Daoy (cell line): ENCODE data around the gene LRGUK. TPM values are rescaled to one million over a fixed set of nuclear protein-coding genes. Genes with fewer than 3 reads are reported as not detected.
"Not testable (repeated sequence)": the region's sequence is repeated elsewhere in the genome, so short reads cannot be mapped to it uniquely, and the experiment has no call there.

Experiments
- DNase-seq: peaks from one replicate; pipeline ENCODE4 v3.0.0-alpha.2; 2015; ENCODE audit warnings: low read depth
- total RNA-seq: library from RNA; depleted of rRNA; stranded (reverse); fragments of >200 nt; shearing (Covaris generic); gene quantifications from 2 replicates; pipeline ENCODE4 v1.2.3, GENCODE V29; 2014; rRNA removed

The LRGUK gene, protein sequence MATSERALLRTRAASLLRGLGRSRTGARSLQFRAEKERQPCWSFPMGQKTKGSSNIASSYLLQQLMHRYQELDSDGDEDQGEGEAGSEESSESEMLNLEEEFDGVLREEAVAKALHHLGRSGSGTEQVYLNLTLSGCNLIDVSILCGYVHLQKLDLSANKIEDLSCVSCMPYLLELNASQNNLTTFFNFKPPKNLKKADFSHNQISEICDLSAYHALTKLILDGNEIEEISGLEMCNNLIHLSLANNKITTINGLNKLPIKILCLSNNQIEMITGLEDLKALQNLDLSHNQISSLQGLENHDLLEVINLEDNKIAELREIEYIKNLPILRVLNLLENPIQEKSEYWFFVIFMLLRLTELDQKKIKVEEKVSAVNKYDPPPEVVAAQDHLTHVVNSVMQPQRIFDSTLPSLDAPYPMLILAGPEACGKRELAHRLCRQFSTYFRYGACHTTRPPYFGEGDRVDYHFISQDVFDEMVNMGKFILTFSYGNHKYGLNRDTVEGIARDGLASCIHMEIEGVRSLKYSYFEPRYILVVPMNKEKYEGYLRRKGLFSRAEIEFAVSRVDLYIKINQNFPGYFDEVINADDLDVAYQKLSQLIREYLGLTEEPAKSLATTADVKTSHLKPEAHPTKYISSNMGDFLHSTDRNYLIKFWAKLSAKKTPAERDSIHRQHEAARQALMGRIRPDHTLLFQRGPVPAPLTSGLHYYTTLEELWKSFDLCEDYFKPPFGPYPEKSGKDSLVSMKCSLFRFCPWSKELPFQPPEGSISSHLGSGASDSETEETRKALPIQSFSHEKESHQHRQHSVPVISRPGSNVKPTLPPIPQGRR
- 0.40 and 5.5 TPM in 2 replicates for total RNA-seq

- peak; percentile 92 for DNase-seq
Measured at GRCh38 chr7:134126966-134127848, at the start of gene LRGUK. Gene LRGUK, plus strand, starts transcription at chr7:134127340. Its CDS starts 28 bp downstream, at chr7:134127368.

- not testable (repeated sequence) for DNase-seq
Measured at GRCh38 chr7:134077560-134077959, 49.6 kb upstream of the LRGUK start.

DNA sequence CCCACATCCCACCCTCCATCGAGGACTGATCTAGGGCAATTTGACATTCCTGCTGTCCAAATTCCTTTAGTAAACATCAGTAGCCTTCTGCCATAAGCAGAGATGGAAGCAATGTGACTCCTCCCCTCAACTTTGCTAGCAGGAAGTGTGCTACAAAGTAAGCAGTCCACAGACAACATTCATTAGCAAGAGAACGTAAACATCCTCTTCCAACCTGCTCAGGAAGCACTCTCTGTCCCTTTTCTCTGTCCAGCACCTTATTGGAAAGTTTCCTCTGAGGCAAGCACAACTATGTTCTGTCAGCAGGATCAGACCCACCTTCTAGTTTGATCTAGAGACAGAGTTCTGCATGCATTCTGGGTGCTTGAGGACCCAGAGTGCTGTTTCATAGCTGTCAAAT is 48.1 kb upstream of the LRGUK start:
- no peak for DNase-seq

- no peak for DNase-seq
Measured at GRCh38 chr7:134081695-134082094, 45.4 kb upstream of the LRGUK start.

DNA sequence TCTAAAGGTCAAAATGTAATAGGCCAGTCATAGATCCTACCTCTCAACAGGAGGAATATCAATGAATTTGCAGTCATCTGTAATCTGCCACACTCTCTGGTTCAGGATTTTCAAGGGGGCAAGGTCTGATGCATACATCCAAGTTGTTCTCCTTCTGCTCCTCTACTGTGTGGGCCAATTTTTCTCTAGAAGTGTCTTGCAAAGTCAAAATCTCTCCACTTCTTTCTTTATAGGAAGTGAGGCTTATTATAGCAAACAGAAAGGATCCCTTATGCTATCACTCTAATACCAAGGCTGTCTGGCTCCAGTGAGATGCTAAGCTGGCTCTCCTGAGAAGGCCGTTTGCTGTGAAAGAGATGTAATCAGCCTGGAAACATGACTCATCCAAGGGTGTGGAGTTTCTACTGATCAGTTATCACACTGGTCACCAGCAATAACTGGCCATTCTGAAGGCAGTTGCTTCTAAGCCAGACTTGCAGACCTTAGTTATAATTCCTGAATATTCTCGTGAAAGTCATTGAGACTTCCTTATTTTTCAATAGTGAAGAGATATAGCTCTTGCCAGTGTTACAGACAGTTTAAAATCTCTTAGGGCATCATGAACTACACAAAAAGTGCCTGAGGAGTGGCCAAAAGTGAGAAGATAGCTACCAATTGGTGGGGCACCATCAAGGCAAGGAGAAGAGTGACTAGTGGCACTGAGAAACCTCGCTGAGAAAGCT is 43.2 kb upstream of the LRGUK start:
- DNase-seq = no peak

DNA sequence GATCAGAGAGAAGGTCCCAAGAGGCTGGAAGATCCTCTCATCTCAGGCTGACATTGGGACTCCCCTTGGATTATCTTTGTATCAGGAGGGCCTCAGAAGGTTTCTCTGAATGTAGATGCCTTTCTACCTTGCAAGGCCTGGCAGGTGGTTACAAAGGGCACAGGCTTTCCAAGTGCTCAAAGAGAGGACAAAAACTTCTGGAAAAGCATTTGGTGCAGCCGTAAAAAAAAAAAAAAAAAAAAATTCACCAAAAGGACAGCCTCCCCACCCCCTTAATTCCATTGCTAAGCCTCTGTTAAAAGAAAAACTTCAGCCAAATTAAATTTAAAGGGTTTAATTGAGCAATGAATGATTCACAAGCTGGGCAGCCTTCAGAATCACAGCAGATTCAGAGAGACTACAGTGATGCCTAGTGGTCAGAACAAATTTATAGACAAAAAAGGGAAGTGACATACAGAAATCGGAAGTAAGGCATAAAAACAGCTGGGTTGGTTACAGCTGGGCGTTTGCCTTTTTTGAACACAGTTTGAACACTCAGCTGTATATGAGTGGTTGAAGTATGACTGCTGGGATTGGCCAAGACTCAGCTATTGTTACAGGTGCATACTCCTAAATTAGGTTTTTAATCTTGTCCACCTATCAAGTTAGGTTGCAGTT is 42.5 kb upstream of the LRGUK start:
- DNase-seq = no peak

- DNase-seq = no peak
Measured at GRCh38 chr7:134085311-134085710, 41.8 kb upstream of the LRGUK start.

DNA sequence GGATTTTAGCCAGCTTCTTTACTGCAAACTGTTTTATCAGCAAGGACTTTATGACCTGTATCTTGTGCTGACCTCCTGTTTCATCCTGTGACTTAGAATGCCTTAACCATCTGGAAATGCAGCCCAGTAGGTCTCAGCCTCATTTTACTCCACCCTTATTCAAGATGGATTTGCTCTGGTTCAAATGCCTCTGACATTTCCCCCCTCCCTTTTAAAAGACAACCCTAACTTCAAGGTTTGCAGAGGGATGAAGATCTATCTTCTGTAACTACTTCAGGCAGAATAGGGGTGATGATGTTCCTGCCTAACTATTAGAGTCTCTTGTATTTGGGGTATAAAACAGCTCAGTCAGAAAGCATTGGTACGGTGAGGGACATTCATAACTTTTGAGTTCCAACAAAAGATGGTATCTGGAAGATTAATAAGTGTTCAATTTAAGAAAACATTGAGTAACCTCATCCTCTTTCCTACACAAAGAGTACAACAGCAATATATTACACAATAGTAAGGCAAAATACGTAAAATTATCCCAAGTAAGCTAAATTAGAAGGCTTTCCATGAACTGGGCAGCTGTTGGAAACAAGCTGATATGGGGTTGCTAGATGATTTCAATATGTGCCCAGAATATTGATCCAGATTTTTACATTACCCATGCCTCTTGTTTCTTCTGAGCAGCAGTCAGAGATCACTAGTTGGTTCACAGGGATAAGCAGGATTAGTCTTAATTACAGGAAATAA is 40.0 kb upstream of the LRGUK start:
- DNase-seq = no peak

DNA sequence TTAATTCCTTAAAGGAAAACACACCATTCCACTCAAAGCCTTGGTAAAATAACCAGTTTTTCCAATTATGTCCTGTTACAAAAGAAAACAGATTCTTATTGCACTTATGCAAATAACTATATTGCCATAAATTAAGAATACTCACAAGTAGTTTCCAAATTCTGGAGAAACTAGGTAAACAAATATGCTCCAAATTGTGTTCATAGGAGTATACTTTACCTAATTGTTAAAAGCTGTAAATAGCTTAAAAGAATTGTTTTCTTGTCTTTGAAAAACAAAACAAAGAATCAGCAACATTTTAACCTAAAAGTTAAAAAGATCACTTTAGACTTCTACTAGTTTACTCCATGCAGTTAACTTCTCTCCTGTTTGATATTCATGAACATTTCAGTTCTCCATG is 38.9 kb upstream of the LRGUK start:
- DNase-seq = no peak

DNA sequence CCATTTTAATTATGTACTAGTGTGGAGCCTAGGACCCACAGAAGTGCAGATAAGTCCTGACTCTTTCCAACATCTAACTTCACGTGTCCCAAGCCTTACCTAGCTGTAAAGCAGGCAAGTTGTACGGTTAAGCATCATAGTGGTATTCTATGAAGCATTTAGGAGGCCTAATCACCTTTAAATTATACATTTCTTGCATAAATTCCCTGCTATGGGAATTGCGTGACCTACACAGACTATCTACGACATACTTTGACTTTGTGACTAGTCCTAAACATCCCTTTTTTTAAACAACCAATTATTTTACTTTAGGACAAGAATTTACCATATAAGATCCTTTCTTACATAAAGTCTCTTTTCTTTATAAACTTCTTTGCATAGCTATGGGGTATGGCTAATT is 37.7 kb upstream of the LRGUK start:
- no peak for DNase-seq

GRCh38 chr7:134098072-134098471 is 29.1 kb upstream of the LRGUK start:
- no peak for DNase-seq

GRCh38 chr7:134101716-134102115 is 25.4 kb upstream of the LRGUK start:
- DNase-seq = no peak

DNA sequence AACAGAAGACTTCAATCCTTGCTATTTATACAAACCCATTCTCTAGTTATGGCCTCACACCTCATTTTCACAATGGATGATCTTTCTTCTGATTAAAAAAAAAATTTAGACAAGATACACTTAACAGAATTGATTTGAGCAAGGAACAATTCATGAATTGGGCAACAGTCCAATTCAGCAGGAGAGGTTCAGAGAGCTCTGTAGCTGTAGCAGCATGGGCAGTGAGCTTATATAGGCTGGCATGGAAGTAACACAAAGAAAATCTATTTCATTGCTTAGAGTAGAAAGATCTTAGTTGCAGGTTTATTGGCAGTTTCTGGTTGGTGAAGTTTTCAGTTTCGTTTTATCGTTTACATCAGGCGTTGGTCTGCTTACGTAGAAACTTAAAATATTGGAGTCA is 23.0 kb upstream of the LRGUK start:
- no peak for DNase-seq

GRCh38 chr7:134105841-134106240 is 21.3 kb upstream of the LRGUK start:
- no peak for DNase-seq

DNA sequence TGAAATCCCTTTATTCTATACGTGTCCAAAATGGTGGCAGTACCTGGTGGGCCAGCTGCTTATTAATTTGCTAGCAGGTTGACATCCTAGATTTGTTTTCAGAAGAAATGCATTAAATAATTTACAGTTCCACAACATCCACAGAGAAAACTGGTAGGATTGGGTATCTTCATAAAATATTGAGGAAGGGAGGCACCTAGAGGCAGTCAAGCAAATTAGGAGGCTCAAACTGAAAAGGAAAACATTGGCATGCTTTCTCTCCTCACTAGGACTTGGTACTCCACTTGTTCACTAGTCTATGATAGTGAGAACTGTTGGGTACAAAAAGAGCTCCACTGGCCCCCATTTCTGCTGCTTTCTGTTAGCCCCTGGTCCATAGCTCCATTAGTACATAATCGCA is 18.3 kb upstream of the LRGUK start:
- DNase-seq = no peak

DNA sequence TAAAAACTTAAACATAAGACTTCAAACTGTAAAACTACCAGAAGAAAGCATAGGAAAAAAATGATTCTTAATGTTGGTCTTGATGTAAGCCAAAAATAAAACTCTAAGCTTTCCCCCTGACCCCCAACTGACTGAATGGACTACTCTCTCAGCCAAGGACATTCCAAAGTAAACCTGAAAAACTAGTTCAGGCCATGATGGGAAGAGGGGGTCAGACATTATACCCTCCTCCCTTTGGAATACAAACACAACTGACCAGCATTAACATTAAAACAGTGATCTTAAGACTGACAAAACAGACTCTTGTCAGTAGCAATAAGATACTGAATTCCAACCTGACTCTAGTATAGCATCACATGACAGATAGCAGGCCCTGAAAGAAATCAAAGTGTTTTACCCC is 13.5 kb upstream of the LRGUK start:
- no peak for DNase-seq

GRCh38 chr7:134114992-134115391 is 12.1 kb upstream of the LRGUK start:
- DNase-seq = no peak

- no peak for DNase-seq
Measured at GRCh38 chr7:134120405-134120804, 6.7 kb upstream of the LRGUK start.

- no peak for DNase-seq
Measured at GRCh38 chr7:134121632-134122139, 5.5 kb upstream of the LRGUK start.

DNA sequence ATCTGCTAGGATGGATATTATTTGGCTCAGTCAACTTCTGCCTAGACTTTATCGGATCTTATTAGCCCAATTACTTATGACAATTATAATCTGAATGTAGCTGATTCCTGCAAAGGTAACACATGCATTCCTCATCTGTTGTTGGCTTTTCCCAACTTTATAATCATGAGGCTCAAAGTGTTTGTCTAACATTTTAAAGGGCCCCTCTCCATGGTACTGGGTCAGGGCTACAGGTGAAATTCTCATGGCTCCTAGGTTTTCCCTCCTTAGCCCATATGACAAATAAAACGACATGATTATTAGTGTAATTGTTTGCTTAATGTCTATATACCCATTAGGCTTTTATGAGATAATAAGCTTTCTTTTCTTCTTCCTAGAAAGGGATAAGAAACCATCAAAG is 4.2 kb upstream of the LRGUK start:
- DNase-seq = no peak
